ENCODE results near the gene WWOX.

DNA sequence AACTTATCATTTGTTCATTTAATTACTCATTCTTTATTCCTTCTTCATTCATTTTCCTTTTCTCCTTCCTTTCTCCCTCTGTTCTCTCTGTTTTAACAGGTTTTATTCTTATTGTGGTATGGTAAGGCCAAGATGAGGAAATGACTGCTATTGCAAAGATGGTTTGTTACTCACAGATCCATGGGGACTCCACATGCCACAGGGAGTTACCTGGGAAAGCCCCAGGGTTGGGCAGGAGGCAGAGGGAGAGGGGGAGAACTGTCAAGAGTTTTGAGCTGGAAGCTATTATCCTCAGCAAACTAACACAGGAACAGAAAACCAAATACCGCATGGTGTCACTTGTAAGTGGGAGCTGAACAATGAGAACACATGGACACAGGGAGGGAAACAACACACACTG is 453.3 kb downstream of the WWOX start:
- TF ChIP-seq EZH2 (IDR thresholded peaks at IDR 0.05; ENCODE audit: low read length, unreplicated experiment), result no peak
- TF ChIP-seq, protein P1, sequence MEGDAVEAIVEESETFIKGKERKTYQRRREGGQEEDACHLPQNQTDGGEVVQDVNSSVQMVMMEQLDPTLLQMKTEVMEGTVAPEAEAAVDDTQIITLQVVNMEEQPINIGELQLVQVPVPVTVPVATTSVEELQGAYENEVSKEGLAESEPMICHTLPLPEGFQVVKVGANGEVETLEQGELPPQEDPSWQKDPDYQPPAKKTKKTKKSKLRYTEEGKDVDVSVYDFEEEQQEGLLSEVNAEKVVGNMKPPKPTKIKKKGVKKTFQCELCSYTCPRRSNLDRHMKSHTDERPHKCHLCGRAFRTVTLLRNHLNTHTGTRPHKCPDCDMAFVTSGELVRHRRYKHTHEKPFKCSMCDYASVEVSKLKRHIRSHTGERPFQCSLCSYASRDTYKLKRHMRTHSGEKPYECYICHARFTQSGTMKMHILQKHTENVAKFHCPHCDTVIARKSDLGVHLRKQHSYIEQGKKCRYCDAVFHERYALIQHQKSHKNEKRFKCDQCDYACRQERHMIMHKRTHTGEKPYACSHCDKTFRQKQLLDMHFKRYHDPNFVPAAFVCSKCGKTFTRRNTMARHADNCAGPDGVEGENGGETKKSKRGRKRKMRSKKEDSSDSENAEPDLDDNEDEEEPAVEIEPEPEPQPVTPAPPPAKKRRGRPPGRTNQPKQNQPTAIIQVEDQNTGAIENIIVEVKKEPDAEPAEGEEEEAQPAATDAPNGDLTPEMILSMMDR (conservative IDR thresholded peaks at IDR 0.05; ENCODE audit: low read depth, low read length), result no peak
